ENCODE data around the gene NKTR. TPM values are rescaled to one million over a fixed set of nuclear protein-coding genes. Genes with fewer than 3 reads are reported as not detected.
"Not testable (repeated sequence)": the region's sequence is repeated elsewhere in the genome, so short reads cannot be mapped to it uniquely, and the experiment has no call there.

NKTR gene
- total RNA-seq, 6 experiments from 2014 or later, result 27.8 to 32.7 (median 30.9) TPM

DNA sequence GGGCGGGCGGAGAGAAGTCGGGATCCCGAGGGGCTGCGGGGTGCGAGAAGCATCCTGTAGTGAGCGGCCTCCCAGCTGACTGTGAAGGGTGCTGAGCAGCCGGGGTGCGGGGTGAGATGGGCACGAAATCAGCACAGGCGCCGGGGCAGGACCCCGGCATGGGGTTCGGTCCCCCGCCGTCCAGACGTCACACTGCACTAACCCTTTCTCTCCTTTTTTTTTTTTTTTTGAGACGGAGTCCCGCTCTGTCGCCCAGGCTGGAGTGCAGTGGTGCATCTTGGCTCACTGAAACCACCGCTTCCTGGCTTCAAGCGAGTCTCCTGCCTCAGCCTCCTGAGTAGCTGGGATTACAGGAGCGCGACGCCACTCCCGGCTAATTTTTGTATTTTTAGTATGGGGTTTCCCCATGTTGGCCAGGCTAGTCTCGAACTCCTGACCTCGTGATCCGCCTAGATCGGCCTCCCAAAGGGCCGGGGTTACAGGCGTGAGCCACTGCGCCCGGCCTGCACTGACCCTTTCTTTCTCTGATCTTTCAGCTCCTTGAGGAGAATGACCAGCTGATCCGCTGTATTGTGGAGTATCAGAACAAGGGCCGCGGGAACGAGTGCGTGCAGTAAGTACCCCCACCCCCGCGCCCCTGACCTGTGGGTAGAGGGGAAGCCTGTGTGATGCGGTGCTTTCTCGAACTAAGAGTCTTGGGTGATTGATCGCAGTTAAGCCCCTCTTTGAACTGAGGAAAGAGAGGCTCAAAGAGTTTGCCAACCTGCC is 9.3 kb upstream of the NKTR start:
- DNase-seq, result no peak
- Mint-ChIP-seq H3K4me3 (peak overlapping the region; percentile 95), H3K4me1 (ENCODE audit: low read depth) (peaks cover 33% of the 10 kb centered on the region), H3K9me3 (no peaks in the 10 kb centered on the region), H3K27ac (peak overlapping the region; percentile 90), H3K27me3 (ENCODE audit: insufficient read depth) (no peaks in the 10 kb centered on the region; the same call in none of the 2 replicates), H3K36me3 (ENCODE audit: low read depth) (peaks cover 12% of the 10 kb centered on the region; the same call in 1 of the 2 replicates)
- TF ChIP-seq, protein P1, sequence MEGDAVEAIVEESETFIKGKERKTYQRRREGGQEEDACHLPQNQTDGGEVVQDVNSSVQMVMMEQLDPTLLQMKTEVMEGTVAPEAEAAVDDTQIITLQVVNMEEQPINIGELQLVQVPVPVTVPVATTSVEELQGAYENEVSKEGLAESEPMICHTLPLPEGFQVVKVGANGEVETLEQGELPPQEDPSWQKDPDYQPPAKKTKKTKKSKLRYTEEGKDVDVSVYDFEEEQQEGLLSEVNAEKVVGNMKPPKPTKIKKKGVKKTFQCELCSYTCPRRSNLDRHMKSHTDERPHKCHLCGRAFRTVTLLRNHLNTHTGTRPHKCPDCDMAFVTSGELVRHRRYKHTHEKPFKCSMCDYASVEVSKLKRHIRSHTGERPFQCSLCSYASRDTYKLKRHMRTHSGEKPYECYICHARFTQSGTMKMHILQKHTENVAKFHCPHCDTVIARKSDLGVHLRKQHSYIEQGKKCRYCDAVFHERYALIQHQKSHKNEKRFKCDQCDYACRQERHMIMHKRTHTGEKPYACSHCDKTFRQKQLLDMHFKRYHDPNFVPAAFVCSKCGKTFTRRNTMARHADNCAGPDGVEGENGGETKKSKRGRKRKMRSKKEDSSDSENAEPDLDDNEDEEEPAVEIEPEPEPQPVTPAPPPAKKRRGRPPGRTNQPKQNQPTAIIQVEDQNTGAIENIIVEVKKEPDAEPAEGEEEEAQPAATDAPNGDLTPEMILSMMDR (IDR thresholded peaks at IDR 0.05), result no peak; the same call in 1 of the 2 replicates

DNA sequence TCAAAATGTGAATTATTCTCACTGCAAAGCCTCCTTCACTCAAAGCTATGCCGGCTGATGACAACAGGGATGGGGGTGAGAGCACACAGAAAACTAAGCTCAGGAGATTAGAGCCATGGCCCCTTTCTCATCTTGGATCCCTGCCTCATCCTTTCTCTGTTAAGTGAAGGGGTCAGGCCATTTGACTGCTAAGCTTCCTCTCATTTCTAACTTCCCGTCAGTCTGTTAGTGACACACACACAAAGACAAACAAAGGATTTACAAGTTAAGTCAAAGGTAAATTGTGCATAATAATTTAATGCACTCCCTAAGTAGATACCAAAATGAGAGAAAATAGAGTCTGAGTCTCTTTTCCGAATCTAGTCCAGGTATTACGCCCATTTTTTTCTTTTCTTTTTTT is 8.7 kb upstream of the NKTR start:
- Mint-ChIP-seq H3K36me3 (ENCODE audit: low read depth) (peaks cover 12% of the 10 kb centered on the region), H3K4me1 (ENCODE audit: low read depth) (peaks cover 33% of the 10 kb centered on the region), H3K27ac (peak overlapping the region; percentile 90), H3K4me3 (peak overlapping the region; percentile 95), H3K9me3 (no peaks in the 10 kb centered on the region), H3K27me3 (ENCODE audit: insufficient read depth) (no peaks in the 10 kb centered on the region; the same call in none of the 2 replicates)
- DNase-seq, result no peak
- TF ChIP-seq, protein P1 (IDR thresholded peaks at IDR 0.05), result no peak

DNA sequence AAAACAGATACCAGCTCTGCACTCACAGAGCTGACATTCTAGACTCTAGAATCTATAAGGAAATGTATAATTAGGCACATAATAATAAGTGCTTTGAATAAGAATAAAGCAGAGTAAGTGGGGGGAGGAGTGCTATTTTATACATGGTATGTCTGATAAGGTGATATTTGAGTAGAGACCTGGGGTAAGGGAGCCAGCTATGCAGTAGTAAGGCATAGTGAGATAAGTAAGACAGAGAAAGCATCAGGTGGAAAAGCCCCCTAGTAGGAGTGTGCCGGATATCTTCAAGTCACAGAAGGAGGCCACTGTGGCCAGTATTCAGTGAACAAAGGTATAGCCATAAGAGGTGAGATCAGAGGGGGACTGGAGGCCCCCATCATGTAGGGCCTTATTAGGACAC is 6.9 kb upstream of the NKTR start:
- Mint-ChIP-seq H3K36me3 (ENCODE audit: low read depth) (peaks cover 26% of the 10 kb centered on the region), H3K4me1 (ENCODE audit: low read depth) (peaks cover 42% of the 10 kb centered on the region), H3K9me3 (no peaks in the 10 kb centered on the region)

DNA sequence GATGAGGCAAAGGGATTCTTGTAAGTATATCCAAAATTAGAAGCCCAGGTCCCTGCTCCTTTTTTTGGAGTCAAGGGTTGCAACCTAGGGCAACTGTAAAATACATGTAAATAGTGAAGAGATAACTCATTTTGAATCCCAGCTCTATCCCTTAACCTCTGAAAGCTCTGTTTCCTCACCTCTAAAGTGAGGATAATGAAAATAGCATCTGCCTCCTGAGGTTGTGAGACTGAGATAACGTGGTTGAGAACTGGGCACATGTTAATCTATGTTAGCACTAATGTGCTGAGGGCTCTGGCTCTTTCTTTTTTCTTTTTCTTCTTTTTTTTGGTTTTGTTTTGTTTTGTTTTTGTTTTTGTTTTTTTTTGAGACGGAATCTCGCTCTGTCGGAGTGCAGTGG is 4.8 kb upstream of the NKTR start:
- no peaks in the 10 kb centered on the region; the same call in 1 of the 2 replicates for H3K27me3 Mint-ChIP-seq (ENCODE audit: insufficient read depth)
- no peaks in the 10 kb centered on the region for H3K9me3 Mint-ChIP-seq
- H3K27ac Mint-ChIP-seq, result no peak overlapping the region
- TF ChIP-seq, protein P1 (IDR thresholded peaks at IDR 0.05), result no peak
- H3K4me1 Mint-ChIP-seq (ENCODE audit: low read depth), result peaks cover 44% of the 10 kb centered on the region
- peaks cover 27% of the 10 kb centered on the region for H3K36me3 Mint-ChIP-seq (ENCODE audit: low read depth)
- no peak for DNase-seq
- no peak overlapping the region for H3K4me3 Mint-ChIP-seq

More for the DNA sequence above, 6.9 kb upstream of the NKTR start:
- TF ChIP-seq, protein P1 (IDR thresholded peaks at IDR 0.05), result no peak
- DNase-seq, result no peak
- Mint-ChIP-seq H3K27ac (no peak overlapping the region), H3K27me3 (ENCODE audit: insufficient read depth) (no peaks in the 10 kb centered on the region; the same call in 1 of the 2 replicates), H3K4me3 (no peak overlapping the region)

DNA sequence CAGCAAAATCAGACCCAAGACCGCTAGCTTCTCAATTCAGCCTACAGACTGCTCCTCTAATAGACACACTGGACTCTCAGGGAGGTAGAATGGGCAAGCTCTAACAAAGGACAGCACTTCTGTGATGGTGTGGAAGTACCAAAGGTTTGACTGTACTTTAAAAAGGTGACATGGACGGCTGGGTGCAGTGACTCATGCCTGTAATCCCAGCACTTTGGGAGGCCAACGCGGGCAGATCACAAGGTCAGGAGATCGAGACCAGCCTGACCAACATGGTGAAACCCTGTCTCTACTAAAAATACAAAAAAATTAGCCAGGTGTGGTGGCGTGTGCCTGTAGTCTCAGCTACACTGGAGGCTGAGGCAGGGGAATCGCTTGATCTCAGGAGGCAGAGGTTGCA is 3.4 kb upstream of the NKTR start:
- DNase-seq; H3K4me3 Mint-ChIP-seq; H3K9me3 Mint-ChIP-seq; H3K27me3 Mint-ChIP-seq (ENCODE audit: insufficient read depth): not testable (repeated sequence)
- H3K27ac Mint-ChIP-seq, result peak overlapping the region; percentile 48; the same call in 1 of the 2 replicates
- peaks cover 25% of the 10 kb centered on the region for H3K36me3 Mint-ChIP-seq (ENCODE audit: low read depth)
- peaks cover 40% of the 10 kb centered on the region for H3K4me1 Mint-ChIP-seq (ENCODE audit: low read depth)

DNA sequence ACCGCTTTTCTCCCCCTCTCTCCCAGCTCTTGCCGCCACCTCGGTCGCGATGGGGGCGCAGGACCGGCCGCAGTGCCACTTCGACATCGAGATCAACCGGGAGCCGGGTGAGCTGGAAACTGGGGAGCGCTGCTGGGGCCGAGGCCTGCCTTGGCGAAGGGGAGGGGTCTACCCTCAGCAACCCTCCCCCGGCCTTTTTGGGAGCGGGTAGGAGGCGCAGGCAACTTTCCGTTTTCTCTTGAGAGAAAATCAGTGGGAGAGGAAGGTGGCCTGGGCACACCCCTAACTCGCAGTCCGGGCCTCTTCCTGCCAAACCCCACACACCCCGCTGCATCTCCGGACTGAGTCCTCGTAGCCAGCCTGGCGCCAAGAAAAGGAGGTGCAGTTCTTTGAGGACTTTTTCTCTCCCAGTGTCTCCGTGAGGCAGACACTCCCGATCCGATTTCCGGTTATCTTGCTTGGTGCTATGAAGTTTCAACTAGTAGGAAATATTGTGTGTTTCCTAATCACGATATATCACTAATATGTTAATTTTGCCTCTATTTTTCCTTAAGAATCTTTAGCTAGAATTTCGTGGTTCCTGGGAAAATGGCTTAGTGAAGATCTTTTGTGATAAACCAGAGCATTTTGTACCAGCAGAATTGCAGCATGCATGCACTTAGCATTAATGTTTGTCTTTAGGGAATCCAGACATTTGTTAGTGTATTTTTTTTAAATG is 631 bp downstream of the NKTR start:
- TF ChIP-seq, protein P1 (IDR thresholded peaks at IDR 0.05), result peak; percentile 6; the same call in 1 of the 2 replicates
- no peaks in the 10 kb centered on the region for H3K9me3 Mint-ChIP-seq
- peak; percentile 77 for DNase-seq
- H3K4me3 Mint-ChIP-seq, result peak overlapping the region; percentile 95
- H3K4me1 Mint-ChIP-seq (ENCODE audit: low read depth), result peaks cover 50% of the 10 kb centered on the region
- peaks cover 21% of the 10 kb centered on the region for H3K36me3 Mint-ChIP-seq (ENCODE audit: low read depth)
- peak overlapping the region; percentile 95 for H3K27ac Mint-ChIP-seq
- no peaks in the 10 kb centered on the region; the same call in none of the 2 replicates for H3K27me3 Mint-ChIP-seq (ENCODE audit: insufficient read depth)
